Measurements from ENCODE around the gene TIMM44.
A peak's percentile ranks its signal among the peaks of the same experiment; 100 is the strongest.
"Not testable (repeated sequence)": the region's sequence is repeated elsewhere in the genome, so short reads cannot be mapped to it uniquely, and the experiment has no call there.

TIMM44 gene

DNA sequence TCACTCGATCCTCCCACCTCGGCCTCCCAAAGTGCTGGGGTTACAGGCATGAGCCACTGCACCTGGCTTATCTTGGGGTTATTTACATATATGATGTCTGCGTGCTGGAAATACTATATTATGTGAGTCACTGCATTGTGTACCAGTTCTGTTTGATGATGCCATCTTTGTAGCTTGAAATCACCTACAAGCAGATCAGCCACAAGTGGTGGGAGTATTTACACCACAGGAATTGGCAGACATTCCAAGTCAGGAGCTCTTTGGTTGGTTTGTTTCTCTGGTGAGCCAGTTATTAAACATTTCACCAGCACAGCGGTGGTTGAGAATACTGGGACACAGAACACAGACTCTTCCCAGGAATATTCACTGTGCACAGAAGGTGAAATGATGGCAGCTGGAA lies 4.5 kb upstream of the TIMM44 start:
- DNase-seq (ENCODE audit: low read depth) = no peak

DNA sequence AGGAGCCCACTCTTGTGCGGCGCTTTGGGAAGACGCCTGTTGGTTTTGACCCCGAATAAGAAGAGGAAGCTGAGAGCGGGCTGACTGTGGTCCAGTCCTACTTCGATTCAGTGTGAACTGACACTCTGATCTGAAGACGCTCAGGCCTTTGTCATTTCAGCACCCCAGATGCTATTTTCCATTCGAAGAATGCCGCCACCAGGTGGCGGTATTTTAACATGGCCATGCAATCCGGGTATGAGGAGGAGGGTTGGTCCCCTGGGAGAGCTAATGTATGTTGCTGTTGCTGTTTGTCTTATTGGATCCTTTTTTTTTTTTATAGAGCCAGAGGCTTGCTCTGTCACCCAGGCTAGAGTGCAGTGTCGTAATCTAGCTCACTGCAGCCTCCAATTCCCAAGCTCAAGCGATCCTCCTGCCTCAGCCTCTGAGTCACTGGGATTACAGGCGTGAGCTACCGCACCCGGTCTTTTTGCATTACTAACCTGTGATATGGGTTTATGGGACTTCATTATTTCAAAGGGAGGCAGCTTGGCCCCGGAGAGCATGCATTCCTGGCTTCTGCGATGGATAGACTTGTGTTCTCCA lies 803 bp upstream of the TIMM44 start:
- peak; percentile 80 for DNase-seq (ENCODE audit: low read depth)

DNA sequence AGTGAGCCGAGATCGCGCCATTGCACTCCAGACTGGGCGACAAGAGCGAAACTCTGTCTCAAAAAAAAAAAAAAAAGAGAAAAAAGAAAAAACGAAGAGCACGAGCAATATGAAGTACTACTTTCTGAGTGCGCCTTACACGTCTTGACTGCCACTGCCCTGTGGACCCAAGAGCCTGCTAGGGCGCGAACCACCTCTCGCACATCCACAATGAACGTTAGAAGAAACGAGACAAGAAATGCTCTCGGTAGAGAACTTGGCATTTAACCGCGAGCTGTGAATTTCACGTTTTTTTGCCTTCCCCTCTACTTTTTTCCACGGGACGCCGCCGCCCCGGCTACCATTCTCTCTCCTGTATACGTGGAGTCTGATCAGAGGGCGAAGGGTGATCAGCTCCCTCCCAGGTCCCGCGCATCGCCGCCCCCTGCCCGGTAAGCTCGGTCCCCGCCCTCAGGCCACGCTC lies 454 bp downstream of the TIMM44 start:
- DNase-seq (ENCODE audit: low read depth) = no peak

DNA sequence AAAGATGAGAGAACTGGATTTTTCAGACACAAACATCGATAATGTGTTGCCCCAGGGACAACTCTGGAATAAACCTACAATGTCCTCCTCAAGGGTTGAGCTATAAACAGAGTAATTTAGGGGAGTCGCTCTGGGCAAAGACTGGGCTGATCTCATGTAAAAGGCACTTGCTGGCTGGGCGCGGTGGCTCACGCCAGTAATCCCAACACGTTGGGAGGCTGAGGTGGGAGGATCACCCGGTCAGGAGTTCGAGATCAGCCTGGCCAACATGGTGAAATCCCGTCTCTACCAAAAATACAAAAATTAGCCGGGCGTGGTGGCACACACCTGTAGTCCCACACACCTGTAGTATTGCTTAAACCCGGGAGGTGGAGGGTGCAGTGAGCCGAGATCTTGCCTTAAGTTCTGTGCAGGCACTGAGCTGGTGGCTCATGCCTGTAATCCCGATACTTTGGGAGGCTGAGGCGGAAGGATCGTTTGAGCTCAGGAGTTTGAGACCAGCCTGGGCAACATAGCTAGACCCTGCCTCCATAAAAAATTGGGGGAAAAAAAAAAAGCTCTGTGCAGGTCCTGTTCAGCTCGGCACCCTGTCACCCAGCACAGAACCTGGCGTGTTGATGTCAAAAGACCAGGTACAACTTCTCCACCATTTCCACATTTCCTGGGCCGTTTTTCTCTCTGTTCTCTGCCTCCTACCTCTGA lies 1.4 kb downstream of the TIMM44 start:
- no peak for DNase-seq (ENCODE audit: low read depth)

DNA sequence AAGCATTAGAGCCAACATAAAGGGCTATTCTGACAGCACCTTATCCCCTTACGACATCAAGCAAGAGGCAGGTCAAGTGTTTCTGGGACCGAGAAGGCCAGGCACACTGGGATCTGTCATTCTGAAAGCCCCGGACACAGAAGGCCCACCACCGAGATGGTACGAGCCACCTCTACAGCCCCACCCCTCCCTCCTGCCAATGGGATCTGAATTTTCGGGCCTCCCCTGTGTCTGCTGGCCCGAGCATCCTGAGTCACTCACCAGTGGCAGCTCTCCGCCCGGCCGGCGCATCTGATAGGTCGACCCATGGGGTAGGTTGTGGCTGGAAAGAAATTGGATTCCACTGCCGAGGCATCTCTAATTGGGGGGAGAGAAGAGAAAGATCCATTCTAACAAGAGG lies 2.6 kb downstream of the TIMM44 start:
- DNase-seq (ENCODE audit: low read depth) = no peak

DNA sequence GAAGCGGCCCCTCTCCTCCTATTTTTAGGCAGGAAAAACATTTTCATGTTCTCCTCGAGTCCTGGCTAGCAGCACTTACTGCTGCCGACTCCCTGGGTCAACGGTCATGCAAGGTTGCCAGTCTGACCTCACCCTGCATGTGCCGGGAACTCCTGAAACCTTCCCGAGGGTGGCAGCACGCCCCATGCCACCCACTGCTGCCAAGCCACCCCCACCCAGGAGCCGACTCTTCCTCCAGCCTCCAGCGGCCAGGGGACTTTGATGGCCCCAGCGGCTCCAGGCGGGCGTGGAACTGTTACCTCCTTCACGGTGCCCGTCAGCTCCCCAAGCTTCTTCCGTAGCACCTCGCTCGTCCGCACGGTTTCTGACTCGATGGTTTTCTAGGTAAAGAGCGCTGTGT lies 8.7 kb downstream of the TIMM44 start:
- DNase-seq (ENCODE audit: low read depth) = no peak

DNA sequence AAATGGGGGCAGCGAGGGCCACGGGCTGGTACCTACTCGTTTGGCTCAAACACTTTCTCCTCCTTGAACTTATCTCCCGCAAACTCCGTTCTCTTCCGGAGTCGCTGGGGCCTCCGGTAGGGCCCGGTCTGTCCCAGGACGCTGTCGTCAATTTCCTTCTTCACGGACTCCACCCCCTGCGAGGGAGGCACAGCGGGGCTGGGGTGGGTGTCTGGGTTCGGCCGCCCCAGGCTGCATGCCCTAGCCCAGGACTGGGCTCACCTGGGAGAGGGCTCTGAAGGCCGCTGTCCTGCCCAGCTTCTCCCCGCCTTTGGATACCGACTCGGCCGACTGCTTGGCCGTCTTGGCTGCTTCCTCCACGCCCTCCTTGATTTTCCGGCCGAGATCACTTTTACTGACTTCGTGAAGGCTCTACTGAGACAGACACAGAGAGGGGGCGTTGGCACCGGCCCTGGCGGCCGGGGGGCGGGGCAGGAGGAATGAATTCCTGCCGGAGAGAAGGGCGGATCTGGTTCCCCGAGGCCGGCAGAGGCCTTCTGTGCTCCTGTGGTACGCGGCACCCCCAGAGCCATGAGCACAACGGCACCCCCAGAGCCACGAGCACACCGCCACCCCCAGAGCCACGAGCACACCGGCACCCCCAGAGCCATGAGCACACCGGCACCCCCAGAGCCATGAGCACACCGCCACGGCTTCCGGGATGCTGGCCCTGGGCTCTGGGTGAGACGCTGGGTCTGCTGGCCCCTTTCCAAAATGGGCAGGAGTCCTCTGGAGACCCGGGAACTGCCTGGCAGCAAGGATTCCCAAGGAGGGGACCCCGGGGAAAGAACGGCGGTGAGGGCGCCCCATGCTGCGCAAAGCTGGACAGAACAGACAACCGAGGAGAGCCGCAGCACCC lies 9.4 kb downstream of the TIMM44 start:
- DNase-seq (ENCODE audit: low read depth) = no peak

DNA sequence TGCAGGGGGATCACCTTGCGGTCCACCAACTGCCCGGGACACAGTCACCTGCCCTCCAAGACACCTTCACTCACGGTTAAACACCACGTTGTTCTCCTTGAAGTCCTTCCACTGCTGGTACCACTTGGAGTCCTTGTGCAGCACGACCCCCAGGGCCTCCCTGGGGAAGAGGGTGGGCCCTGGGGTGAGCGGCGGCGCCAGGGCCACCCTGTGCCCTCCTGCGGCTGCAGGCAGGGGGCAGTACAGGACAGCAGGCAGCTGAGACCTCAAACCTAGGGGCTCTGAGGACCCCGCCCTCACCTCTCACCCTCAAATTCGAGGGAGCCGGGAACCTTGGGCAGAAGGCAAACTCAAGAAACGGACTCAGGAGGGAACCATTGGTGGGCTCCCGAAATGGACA lies 10.1 kb downstream of the TIMM44 start:
- no peak for DNase-seq (ENCODE audit: low read depth)

DNA sequence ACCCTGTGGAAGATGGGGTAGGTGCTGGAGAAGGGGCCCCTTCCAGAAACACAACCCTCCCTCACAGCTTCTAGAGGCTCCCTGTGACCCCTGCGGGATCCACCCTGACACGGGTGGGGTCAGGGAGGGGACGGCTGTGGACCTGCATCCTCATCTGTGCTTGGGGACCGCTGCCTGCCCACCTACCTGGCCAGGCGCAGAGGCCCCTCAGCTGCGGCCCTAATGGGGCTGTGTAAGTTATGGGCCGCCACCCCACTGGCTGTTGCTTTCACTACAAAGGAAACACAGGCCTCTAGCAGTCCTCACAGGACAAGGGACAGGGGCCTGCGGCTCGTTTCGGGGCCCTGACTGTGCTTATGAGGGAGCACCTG lies 10.6 kb downstream of the TIMM44 start:
- DNase-seq (ENCODE audit: low read depth) = no peak

DNA sequence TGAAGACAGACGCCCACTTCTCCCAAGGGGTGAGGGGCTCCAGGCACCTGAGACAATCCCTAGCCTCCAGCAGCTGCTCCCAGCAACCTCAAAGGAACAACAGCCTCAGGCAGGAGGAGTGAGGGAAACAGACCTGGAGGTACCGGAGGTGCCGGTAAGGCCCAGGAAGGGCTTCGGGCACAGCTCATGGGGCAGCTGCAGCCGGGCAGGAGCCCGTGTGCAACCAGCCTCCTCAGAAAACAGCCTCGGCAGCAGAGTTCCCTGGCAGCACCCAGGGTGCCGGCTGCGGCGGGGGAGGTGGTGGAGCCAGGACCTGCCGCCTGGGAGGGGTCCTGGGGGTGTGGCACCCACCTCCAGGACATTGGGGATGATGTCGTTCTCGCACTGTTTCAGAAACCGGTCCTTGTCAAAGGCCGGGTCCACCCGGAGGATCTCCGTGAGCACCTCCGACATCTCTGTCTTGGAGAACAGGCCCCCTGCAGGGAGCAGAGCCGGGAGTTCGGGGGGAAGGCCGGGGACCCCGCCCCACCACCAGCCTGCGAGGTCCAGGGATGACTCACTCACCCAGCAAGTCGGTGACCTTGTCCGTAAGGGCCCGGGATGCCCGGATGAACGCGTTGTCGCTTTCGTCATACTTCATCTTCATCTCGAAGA lies 11.1 kb downstream of the TIMM44 start:
- DNase-seq (ENCODE audit: low read depth) = no peak

DNA sequence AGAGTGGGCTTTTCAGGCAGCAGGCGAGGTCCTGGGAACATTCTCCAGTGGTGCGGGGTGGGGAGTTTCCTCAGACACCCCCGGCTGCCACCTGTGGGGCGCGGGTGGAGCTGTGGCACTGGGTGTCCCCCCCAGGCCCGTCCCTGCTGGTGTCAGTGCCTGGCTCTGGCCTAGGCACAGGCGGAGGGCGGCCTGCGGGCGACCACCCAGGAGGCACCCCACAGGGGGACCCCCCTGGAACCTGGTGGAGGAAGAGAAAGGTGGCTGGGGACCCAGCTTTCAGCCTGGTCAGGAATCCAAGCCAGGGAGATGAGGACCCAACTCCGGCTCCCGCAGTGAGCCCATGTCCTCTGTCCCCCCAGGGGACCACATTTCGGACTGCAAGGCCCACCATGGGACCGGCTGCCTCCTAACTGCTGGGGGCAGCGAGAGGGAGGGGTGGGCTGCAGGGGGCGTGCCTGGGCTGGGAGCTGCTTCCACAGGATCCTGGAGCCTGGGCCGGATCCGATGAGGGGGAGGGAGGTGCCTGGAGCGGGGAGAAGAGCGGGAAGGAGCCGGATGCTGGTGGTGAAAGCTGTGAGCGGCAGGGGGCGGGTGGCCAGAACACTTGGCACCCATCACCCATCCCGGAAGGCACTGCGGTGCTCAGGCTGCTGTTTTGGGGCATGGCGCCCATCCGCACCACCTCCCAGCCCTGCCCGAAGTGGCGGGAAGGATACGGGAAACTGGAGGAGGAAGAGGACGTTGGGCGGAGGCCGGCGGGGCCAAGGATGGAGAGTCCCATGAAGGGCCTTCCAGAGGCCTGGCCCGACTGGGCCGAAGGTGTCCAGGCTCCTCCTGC lies 12.0 kb downstream of the TIMM44 start:
- DNase-seq (ENCODE audit: low read depth) = no peak

DNA sequence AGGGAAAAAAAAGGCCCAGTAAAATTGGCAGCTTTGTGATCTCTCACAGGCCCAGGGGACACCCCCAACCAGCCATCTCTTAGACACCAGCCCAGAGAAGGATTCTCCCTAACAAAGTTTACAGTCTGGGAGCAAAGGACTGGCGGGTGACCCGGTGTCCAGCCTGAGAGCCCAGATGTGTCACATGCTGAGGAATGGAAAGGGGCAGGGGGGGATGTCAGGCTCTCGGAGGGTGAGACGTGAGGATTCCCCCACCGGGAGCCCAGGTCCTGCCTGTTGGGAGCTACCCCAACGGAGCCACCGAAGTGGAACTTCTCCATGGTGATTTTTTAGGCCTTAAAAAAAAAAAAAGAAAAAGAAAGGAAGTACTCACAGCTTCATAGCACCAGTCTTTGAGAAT lies 12.7 kb downstream of the TIMM44 start:
- DNase-seq (ENCODE audit: low read depth) = no peak

DNA sequence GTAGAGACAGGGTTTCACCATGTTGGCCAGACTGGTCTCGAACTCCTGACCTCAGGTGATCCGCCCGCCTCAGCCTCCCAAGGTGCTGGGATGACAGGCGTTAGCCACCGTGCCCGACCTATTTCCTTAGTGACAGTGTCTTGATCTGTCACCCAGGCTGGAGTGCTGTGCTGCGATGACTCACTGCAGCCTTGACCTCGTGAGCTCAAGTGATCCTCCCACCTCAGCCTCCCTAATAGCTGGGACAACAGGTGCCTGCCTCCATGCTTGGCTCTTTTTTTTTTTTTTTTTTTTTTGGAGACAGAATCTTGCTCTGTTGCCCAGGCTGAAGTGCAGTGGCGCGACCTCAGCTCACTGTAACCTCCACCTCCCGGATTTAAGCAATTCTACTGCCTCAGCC lies 13.4 kb downstream of the TIMM44 start:
- not testable (repeated sequence) for DNase-seq (ENCODE audit: low read depth)

DNA sequence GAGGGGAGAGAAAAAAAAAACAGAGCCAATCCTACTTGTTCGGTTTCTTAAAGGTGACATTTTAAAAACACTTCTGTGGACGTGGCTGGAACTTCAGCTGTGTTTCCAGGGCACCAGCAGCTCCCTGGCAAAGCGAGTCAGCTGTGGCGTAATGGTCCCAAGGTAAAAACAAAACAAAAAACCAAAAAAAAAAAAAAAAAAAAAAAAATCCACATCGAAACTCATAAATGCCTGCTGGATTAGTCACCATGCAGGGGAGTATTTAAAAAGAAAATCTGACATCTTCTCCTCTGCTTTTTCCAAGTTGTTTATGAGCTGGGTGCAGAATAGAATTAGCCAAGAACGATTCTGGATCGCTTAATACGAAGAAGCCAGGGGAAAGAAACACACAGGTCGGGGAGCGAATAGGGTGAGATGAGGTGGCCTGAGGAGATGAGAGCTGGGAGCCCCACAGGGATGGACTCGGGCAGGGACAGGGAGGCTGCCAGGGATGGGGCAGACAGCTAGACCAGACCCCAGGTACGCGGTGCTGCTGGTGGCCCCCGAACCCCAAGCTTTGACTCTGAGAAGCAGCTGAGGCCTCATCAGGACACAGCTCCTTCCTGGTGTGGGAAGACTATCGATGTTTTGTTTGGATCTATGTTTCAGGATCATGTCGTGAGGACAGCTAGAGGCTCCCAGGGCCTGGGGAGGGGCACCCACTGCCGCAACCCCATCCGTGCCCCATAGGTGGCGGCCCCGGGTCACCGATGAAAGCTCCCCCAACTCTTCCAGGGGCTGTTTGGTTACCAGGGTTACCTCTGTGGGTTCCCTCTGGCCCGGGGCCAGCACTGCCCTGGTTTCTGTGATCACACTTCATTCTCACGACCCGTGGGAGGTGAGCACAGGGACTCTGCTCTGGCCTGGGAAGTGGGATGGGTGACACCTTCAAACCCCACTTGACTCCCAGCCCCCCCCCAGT lies 14.4 kb downstream of the TIMM44 start:
- peak; percentile 67 for DNase-seq (ENCODE audit: low read depth)

DNA sequence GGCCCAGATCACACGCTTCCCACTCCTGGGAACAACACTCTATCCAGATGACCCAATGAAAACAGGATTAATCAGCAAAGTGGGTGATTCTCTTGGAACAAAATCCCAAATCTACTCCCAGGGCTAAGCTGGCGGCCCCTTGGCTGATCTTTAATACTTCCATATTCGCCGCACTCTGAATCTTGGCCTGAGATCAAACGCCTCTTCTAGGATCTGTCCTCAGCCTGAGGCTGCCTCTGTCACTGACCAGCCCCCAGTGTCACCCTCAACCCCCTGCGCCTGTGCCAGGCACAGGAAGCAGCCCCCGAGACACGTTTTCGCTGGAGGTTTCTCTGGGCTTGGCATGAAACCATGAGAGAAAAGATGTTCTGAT lies 15.1 kb downstream of the TIMM44 start:
- DNase-seq (ENCODE audit: low read depth) = no peak

DNA sequence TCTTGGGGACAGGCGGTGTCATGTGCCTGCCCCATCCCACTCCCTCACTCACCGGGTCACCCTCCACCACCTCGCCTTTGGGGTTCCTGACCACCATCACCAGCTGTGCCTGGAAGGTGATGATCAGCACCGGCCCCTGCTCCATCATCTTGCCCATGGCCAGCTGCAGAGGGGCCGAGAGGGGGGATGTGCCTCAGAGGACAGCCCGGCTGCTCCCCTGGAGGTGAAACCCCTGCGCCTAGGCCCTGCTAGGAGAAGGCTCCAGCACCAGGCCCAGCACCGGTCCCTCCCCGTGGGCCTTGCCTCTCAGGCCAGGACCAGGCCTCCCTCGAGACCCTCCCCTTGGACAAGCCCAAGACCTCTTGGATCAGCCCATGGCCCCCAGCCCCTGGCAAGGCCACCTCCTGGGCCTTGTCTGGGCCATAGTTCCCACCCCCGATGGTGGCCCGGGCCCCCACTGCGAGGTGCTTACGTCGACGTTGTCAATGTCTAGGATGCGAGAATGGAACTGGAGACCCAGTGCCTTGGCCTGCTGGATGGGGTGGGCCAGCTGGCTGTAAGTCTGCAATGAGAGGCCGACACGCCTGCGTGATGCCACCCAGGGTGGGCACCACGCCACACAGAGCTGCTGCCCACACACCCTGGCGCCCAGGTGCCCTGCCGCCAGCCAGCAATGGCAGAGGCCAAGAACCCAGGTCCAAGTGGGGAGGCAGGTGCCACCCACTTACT lies 15.7 kb downstream of the TIMM44 start:
- no peak for DNase-seq (ENCODE audit: low read depth)

DNA sequence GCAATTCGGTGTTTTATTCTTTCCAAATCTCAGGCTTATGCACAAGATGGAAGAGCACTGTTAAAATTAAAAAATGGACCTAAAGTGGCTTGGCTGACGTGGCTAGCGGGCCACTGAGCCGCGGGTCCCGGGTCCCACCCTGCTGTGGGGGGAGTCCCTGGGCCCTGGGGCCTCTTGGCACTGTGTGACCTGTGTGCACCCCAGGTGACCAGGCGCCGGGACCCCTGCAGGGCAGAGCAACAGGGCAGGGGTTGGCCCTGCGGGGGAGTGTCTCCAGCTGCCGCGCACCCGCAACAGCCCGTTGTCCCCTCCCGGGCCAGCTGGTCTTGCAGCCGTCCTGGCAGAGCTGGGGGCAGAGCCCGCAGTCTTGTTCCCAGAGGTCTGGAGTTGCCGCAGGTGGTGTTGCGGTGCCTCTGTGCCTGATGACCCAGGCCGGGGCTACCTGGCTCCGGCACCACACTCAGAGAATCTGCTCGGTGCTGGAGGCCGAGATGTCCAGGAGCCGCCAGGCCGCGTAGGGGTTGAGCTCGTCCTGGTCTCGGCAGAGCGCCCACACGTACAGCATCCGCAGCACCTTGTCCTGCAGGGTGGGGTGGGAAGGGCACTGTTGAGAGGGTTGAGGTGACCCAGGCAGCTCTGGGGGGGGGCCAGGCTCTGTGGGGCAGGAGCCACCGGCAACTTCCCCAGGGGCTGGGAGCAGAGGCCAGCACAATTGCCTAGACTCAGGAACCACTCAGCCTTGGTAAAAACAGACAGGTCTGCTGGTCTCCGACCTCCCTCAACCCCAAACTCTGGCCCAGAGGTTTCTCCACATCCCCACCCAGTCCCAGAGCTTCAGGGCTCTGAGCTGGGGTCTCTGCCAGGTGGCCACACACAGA lies 16.5 kb downstream of the TIMM44 start:
- no peak for DNase-seq (ENCODE audit: low read depth)

DNA sequence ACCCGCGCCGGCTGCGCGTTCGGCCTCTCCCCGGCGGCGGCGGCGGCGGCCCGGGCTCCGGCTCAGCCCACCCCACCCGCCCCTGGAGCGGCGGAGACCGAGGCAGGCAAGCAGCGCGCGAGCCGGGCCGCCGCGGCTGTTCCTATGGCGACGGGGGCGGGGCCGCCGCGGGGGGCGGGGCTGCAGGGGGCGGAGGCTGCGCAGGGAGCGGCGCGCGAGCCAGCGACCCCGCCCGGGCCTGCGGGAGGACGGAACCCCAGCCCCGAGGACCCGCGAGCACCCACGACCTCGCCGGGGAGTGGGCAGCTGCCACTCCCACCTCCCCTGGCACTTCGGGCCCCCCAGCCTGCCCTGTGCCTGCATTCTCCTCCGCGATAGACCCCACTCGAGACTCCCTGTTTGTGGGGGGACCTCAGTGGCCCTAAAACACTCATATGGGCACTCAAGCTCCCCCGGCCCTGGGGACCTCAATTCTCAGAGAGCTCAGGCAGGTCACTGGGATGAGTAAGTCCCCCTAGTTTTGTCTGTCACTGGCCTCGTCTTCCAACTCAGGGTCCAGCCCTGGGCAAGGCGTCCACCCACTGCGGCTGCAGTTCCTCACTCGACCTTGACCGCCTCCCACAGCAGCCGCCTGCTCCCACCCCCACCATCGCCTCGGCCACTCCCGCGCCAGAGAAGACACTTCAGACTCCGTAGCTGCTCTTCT lies 17.3 kb downstream of the TIMM44 start, which contains the start of gene CTXN1:
TSS of gene CTXN1 (minus strand) at position 115 of the 706 bp plus-strand sequence. CDS start 597 bp downstream, outside the sequence.
- DNase-seq (ENCODE audit: low read depth) = peak; percentile 58
